Mesodermal cell (in vitro differentiated cells): ENCODE data around the gene CYP2F1.
A peak's percentile ranks its signal among the peaks of the same experiment; 100 is the strongest.
"Not testable (repeated sequence)": the region's sequence is repeated elsewhere in the genome, so short reads cannot be mapped to it uniquely, and the experiment has no call there.

Source experiments
- H3K27ac ChIP-seq: 2 replicates; pipeline ENCODE4 v1.7.0; 2013; ENCODE audit warnings: mild to moderate bottlenecking, low read depth, low read length, moderate library complexity; ENCODE audit not compliant: severe bottlenecking
- H3K36me3 ChIP-seq: 2 replicates; pipeline ENCODE4 v1.7.1; 2013; ENCODE audit warnings: mild to moderate bottlenecking, low read length, moderate library complexity; ENCODE audit not compliant: control insufficient read depth, insufficient read depth
- H3K4me1 ChIP-seq: one replicate; pipeline ENCODE4 v1.7.1; 2013; ENCODE audit warnings: mild to moderate bottlenecking, low read length; ENCODE audit not compliant: insufficient read depth, control insufficient read depth, poor library complexity, severe bottlenecking
- H3K4me3 ChIP-seq: 2 replicates; pipeline ENCODE4 v1.7.0; 2013; ENCODE audit warnings: low read length, control low read depth, mild to moderate bottlenecking; ENCODE audit not compliant: insufficient read depth, poor library complexity, severe bottlenecking; ENCODE audit errors: extremely low read depth
- H3K9me3 ChIP-seq: 2 replicates; pipeline ENCODE4 v1.7.1; 2013; ENCODE audit warnings: mild to moderate bottlenecking, low read length, moderate library complexity; ENCODE audit not compliant: control insufficient read depth
- WGBS, 2 experiments: methylation state at CpG; one replicate each; pipeline ENCODE4 v1.1.5; 2013; ENCODE audit warnings: missing lambda C conversion rate in 2 of 2; ENCODE audit not compliant: insufficient coverage in 2 of 2; 5-methylcytosine and 5-hydroxymethylcytosine counted together

The CYP2F1 gene

GRCh38 chr19:41126765-41127203 lies 12.6 kb downstream of the CYP2F1 start:
- not testable (repeated sequence) for H3K4me1 ChIP-seq, H3K9me3 ChIP-seq, H3K36me3 ChIP-seq, H3K27ac ChIP-seq, H3K4me3 ChIP-seq
- WGBS, 2 experiments = 50 to 88% methylated on average over 1 of the region's 2 CpGs

- H3K36me3 ChIP-seq = not testable (repeated sequence)
- WGBS, 2 experiments = 78 to 79% methylated on average over 6 to 7 of the region's 7 CpGs
Observed at GRCh38 chr19:41127362-41127761, 13.1 kb downstream of the CYP2F1 start.

GRCh38 chr19:41127801-41128300 lies 13.6 kb downstream of the CYP2F1 start:
- H3K4me3 ChIP-seq, H3K4me1 ChIP-seq, H3K36me3 ChIP-seq, H3K27ac ChIP-seq, H3K9me3 ChIP-seq: not testable (repeated sequence)
- WGBS, 2 experiments = 0% methylated on average over 6 to 15 of the region's 29 CpGs

More at GRCh38 chr19:41127362-41127761, 13.1 kb downstream of the CYP2F1 start:
- H3K4me3 ChIP-seq, H3K4me1 ChIP-seq, H3K9me3 ChIP-seq, H3K27ac ChIP-seq: not testable (repeated sequence)

DNA sequence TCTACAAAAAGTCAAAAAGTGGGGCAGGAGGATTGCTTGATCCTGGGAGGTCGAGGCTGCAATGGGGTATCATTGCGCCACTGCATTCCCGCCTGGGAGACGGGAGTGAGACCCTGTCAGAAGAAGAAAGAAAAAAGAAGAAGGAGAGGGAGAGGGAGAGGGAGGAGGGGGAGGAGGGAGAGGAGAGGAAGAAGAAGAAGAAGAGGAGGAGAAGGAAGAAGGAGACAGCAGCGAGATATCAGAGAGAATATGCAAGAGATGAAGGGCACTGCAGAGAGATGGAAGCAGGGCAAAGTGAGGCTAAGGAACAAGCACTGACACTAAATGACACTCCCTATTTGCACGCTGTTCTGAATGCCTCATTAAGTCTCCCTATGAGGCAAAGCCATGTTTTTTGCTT lies 14.5 kb downstream of the CYP2F1 start:
- no peaks in the 10 kb centered on the region for H3K4me1 ChIP-seq
- WGBS, 2 experiments = 90 to 96% methylated on average over 4 to 5 of the region's 6 CpGs
- H3K27ac ChIP-seq = no peak overlapping the region
- no peaks in the 10 kb centered on the region for H3K9me3 ChIP-seq
- H3K4me3 ChIP-seq = no peak overlapping the region
- H3K36me3 ChIP-seq = no peaks in the 10 kb centered on the region

GRCh38 chr19:41131186-41131585 lies 17.0 kb downstream of the CYP2F1 start:
- Histone ChIP-seq H3K9me3 (no peaks in the 10 kb centered on the region), H3K27ac (no peak overlapping the region), H3K4me3 (no peak overlapping the region), H3K4me1 (no peaks in the 10 kb centered on the region), H3K36me3 (no peaks in the 10 kb centered on the region)
- 78 to 84% methylated on average over 4 to 5 of the region's 5 CpGs for WGBS, 2 experiments

DNA sequence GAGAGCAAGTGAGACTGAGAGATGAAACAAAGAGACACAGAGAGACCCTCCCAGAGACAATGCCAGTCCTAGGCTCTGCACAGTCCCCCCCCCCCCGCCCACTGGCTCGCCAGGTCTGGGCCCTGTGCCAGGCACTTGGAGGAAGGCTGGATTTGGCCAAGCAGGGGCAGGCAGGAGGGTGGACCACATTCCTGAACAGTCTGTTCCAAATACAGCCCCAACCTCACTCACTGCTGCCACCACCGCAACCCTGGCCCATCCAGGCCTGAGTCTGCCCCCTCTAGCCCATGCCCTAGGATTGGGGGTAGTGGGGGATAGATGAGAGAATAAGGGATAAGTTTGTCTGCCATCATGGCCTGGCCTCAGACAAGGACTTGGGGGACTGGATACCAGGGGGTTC lies 19.0 kb downstream of the CYP2F1 start:
- 83% methylated on average over 1 of the region's 3 CpGs; no CpG with 5 or more reads in 1 of the 2 experiments for WGBS, 2 experiments
- Histone ChIP-seq H3K9me3 (no peaks in the 10 kb centered on the region), H3K4me3 (no peak overlapping the region), H3K36me3 (no peaks in the 10 kb centered on the region), H3K4me1 (no peaks in the 10 kb centered on the region), H3K27ac (no peak overlapping the region)

DNA sequence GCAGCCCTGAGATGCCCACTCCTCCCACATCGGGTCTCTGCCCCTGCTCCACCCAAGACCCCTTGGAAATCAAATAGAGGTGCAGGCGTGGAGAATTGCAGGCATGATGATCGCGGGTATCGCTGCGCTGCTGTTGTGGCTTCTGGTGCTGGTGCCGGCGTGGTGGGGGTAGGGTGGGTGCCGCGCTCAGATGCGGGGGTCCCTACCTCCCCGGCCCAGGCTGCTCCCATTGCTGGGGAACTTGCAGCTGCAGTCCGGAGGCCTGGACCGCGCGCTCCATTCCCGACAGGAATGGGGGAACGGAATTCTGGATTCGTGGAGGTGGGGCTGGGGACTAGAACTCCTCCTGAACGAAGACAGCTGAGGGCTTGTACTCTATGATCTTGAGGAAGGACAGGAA lies 20.4 kb downstream of the CYP2F1 start:
- Histone ChIP-seq H3K9me3 (no peaks in the 10 kb centered on the region), H3K4me3 (no peak overlapping the region), H3K4me1 (no peaks in the 10 kb centered on the region), H3K27ac (no peak overlapping the region), H3K36me3 (no peaks in the 10 kb centered on the region)
- WGBS, 2 experiments = 98% methylated on average over 9 of the region's 20 CpGs; no CpG with 5 or more reads in 1 of the 2 experiments

- 33 to 45% methylated on average over 27 to 45 of the region's 76 CpGs for WGBS, 2 experiments
- H3K27ac ChIP-seq, H3K36me3 ChIP-seq, H3K4me1 ChIP-seq, H3K9me3 ChIP-seq: not testable (repeated sequence)
- H3K4me3 ChIP-seq = peak overlapping the region; percentile 23
Observed at GRCh38 chr19:41135390-41136384, 21.5 kb downstream of the CYP2F1 start.

DNA sequence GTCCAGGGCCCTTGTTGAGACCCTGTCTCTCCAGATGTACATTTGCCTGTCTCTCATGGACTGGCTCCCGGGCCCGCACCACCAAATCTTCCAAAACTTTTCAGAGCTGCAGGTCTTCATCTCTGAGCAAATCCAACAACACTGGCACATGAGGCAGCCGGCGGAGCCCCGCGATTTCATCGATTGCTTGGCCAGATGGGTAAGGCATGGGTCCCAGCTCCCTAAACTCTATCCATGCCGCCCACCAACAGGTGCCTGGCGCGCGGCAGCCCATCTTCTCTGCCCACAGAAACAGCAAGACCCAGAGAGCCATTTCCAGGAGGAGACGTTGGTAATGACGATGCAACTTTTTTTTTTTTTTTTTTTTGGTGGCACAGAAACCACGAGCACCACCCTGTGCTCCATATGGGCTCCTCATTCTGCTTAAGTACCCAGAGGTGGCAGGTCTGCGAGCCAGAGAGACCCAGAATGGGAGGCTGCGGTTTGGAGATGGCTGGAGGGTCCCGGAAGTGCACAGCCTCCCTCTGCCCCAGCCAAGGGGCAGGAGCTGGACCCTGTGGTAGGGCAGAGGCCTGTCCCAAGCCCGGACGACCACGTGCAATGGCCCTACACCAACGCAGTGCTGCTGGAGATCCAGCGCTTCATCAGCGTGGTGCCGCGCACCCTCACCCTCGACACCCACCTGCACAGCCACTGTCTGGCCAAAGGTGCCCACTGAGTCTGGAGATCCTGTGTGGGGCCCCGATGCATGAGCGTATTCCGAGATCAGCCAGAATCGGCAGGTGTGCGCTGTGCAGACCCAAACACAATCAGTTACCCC lies 22.6 kb downstream of the CYP2F1 start:
- Histone ChIP-seq H3K9me3 (no peaks in the 10 kb centered on the region), H3K27ac (no peak overlapping the region), H3K4me3 (no peak overlapping the region), H3K36me3 (no peaks in the 10 kb centered on the region), H3K4me1 (no peaks in the 10 kb centered on the region)
- WGBS, 2 experiments = 93 to 98% methylated on average over 21 to 30 of the region's 31 CpGs

GRCh38 chr19:41144403-41144802 lies 30.2 kb downstream of the CYP2F1 start:
- no peaks in the 10 kb centered on the region for H3K36me3 ChIP-seq
- H3K4me1 ChIP-seq = no peaks in the 10 kb centered on the region
- H3K4me3 ChIP-seq = no peak overlapping the region
- no peaks in the 10 kb centered on the region for H3K9me3 ChIP-seq
- H3K27ac ChIP-seq = no peak overlapping the region
- 47 to 55% methylated on average over 4 to 5 of the region's 7 CpGs for WGBS, 2 experiments
